ENCODE measurements around the gene AVPR1B.

AVPR1B gene

DNA sequence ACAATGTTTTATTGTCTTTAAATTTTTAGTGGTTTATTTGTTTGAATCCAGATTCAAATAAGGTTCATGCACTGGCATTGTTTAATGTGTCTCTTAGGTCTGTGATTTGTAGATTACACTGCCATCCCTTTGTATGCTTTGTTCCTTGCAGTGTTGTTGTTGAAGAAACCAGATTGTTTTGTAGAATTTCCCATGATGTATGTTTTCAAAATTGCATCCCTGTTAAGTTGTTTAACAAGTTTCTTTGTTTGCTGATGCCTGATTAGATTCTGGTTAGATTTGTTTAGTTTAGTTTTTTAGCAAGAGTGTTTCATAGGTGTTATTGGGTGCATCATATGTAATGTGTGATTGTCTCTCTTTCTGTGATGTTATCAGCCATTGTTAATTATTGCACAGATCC is 5.5 kb upstream of the AVPR1B start:
- peaks cover 2% of the 10 kb centered on the region for H3K4me1 ChIP-seq (ENCODE audit: insufficient read depth, low read length)
- peaks cover 18% of the 10 kb centered on the region for H3K27me3 ChIP-seq (ENCODE audit: insufficient read depth, low read length)
- H3K9me3 ChIP-seq (ENCODE audit: low read length) = no peaks in the 10 kb centered on the region
- no peak overlapping the region for H3K4me3 ChIP-seq (ENCODE audit: low read length)
- H2AFZ ChIP-seq (ENCODE audit: low read depth, low read length) = no peak overlapping the region
- no peaks in the 10 kb centered on the region for H3K36me3 ChIP-seq (ENCODE audit: insufficient read depth, low read length)

GRCh38 chr1:206121269-206121668 is 4.1 kb upstream of the AVPR1B start:
- H2AFZ ChIP-seq (ENCODE audit: low read depth, low read length) = no peak overlapping the region
- H3K4me1 ChIP-seq (ENCODE audit: insufficient read depth, low read length) = peaks cover 10% of the 10 kb centered on the region
- peaks cover 27% of the 10 kb centered on the region for H3K27me3 ChIP-seq (ENCODE audit: insufficient read depth, low read length)
- no peak overlapping the region for H3K4me3 ChIP-seq (ENCODE audit: low read length)
- H3K36me3 ChIP-seq (ENCODE audit: insufficient read depth, low read length) = no peaks in the 10 kb centered on the region
- no peaks in the 10 kb centered on the region for H3K9me3 ChIP-seq (ENCODE audit: low read length)

GRCh38 chr1:206120406-206120805 is 3.2 kb upstream of the AVPR1B start:
- no peak overlapping the region for H2AFZ ChIP-seq (ENCODE audit: low read depth, low read length)
- H3K27me3 ChIP-seq (ENCODE audit: insufficient read depth, low read length) = peaks cover 34% of the 10 kb centered on the region
- H3K4me3 ChIP-seq (ENCODE audit: low read length) = no peak overlapping the region
- H3K9me3 ChIP-seq (ENCODE audit: low read length) = no peaks in the 10 kb centered on the region
- peaks cover 10% of the 10 kb centered on the region for H3K4me1 ChIP-seq (ENCODE audit: insufficient read depth, low read length)
- no peaks in the 10 kb centered on the region for H3K36me3 ChIP-seq (ENCODE audit: insufficient read depth, low read length)

DNA sequence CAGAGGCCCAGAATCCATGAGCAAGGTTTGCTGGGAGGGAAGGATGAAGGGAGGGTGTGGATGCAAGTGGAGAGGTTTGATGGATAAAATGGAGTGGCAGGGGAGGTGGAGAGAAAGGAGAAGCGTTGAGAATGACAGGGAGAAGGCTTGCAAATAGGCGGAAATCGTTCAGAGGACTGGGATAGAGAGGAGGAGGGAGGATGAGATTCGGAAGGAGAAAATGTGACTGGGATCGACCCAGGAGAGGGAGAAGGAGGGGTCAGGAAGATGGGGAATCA is 376 bp downstream of the AVPR1B start:
- H3K9me3 ChIP-seq (ENCODE audit: low read length) = no peaks in the 10 kb centered on the region
- peak overlapping the region; percentile 27 for H3K4me3 ChIP-seq (ENCODE audit: low read length)
- H2AFZ ChIP-seq (ENCODE audit: low read depth, low read length) = peak overlapping the region; percentile 44
- no peaks in the 10 kb centered on the region for H3K36me3 ChIP-seq (ENCODE audit: insufficient read depth, low read length)
- peaks cover 10% of the 10 kb centered on the region for H3K4me1 ChIP-seq (ENCODE audit: insufficient read depth, low read length)
- peaks cover 59% of the 10 kb centered on the region for H3K27me3 ChIP-seq (ENCODE audit: insufficient read depth, low read length)

DNA sequence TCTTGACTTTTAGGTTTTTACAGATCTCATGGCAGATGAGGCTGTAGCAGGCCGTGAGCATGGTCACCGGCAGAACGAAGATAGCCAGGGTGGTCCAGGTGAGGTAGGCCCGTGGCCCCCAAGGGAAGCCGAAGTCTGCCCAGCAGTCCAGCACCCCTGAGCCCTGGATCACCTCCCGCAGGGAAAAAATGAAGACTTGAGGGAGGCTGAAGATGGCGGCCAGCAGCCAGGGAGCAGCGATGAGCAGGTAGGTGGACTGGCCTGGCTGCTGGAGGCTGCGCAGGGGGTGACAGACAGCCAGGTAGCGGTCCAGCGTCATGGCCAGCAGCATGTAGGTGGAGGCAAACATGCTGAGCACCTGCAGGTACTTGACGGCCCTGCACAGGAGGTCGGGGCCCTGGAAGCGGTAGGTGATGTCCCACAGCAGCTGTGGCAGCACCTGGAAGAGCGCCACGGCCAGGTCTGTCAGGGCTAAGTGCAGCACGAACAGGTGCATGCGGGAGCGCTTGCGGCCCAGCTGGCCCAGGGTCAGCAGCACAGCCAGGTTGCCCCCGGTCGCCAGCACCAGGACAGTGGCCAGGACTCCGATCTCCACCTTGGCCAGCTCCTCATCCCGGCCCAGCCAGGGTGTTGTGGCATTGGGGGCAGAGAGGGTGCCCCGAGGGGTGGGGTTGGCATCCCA is 856 bp downstream of the AVPR1B start:
- no peaks in the 10 kb centered on the region for H3K9me3 ChIP-seq (ENCODE audit: low read length)
- H3K36me3 ChIP-seq (ENCODE audit: insufficient read depth, low read length) = no peaks in the 10 kb centered on the region
- peaks cover 59% of the 10 kb centered on the region for H3K27me3 ChIP-seq (ENCODE audit: insufficient read depth, low read length)
- peaks cover 10% of the 10 kb centered on the region for H3K4me1 ChIP-seq (ENCODE audit: insufficient read depth, low read length)
- no peak overlapping the region for H3K4me3 ChIP-seq (ENCODE audit: low read length)
- no peak overlapping the region for H2AFZ ChIP-seq (ENCODE audit: low read depth, low read length)

- Histone ChIP-seq H3K27me3 (ENCODE audit: insufficient read depth, low read length) (peaks cover 59% of the 10 kb centered on the region), H3K9me3 (ENCODE audit: low read length) (no peaks in the 10 kb centered on the region), H2AFZ (ENCODE audit: low read depth, low read length) (no peak overlapping the region), H3K4me1 (ENCODE audit: insufficient read depth, low read length) (peaks cover 10% of the 10 kb centered on the region), H3K36me3 (ENCODE audit: insufficient read depth, low read length) (no peaks in the 10 kb centered on the region), H3K4me3 (ENCODE audit: low read length) (no peak overlapping the region)
Measured at GRCh38 chr1:206115791-206116190, 1.4 kb downstream of the AVPR1B start.

DNA sequence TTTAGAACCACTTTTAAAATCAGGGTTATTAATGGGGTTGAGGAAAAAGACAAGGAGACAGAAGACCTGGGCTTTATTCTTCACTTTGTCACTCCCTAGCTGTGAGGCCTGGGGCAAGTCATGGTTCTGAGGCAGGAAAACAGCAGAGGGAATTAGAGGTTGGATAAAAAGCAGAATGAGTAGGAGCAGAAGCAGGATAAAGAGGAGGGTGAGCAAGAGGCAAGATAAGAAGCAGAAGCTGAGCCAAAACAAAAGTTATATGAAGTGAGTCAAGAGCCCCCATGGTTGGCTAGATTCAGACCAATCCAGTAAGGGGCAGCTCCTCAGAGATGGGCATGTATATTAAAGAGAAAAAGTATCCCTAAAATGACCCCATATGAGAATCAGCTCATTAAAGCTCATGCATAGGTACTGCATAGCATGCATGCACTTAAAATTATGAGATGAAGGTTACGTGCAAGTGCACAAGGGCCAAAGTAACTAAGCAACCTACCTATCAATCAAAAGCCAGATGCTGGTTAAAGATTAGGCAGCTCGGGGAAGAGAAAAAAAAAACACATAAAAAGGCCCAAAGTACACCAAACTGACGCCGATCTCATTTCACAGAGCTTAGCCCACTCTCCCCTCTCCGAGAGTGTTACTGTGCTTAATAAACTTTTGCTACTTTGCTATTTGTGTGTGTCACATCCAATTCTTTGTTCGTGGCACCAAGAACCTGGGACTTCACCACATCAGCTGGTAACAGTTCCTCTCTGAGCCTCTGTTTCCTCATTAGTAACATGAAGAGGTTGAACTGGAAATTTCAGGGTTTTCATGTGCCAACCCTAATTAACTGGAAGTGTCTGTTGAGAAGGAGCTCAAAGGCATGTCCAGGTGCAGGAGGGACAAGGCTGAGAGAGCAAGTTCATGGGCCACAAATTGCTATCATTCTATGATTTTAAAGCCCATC is 2.2 kb downstream of the AVPR1B start:
- Histone ChIP-seq H3K4me3 (ENCODE audit: low read length) (no peak overlapping the region), H3K4me1 (ENCODE audit: insufficient read depth, low read length) (peaks cover 10% of the 10 kb centered on the region), H3K36me3 (ENCODE audit: insufficient read depth, low read length) (no peaks in the 10 kb centered on the region)

DNA sequence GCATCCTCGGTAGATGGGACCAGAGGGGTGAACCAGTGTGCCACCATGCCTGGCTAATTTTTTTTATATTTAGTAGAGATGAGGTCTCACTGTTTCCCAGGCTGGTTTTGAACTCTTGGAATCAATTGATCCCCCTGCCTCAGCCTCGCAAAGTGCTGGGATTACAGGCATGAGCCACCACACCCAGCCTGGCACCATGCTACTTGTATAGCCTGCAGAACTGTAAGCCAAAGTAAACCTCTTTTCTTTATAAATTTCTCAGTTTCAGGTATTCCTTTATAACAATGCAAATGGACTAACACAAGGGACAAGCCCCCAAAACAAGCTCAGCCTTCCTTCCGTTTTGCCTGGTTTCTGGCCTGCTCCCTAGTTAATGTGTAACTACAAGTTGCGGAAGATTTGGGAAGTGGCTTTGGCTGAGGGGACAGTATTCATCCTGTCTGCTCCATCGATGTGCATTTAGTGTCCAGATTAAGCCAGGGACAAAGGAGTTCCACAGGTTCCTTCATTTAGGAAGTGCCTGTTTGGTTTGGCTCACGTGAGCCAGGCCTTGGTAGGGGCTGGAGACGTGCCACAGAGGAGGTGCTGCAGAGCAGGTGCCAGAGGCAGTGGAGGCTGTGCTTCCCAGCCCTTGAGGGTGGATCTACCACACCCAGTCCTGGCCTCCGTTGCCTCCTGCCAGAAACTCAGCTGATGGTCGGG is 4.4 kb downstream of the AVPR1B start:
- Histone ChIP-seq H3K9me3 (ENCODE audit: low read length) (no peaks in the 10 kb centered on the region), H3K27me3 (ENCODE audit: insufficient read depth, low read length) (peaks cover 55% of the 10 kb centered on the region)

More for the DNA sequence above, 2.2 kb downstream of the AVPR1B start:
- Histone ChIP-seq H3K27me3 (ENCODE audit: insufficient read depth, low read length) (peaks cover 60% of the 10 kb centered on the region), H3K9me3 (ENCODE audit: low read length) (no peaks in the 10 kb centered on the region), H2AFZ (ENCODE audit: low read depth, low read length) (no peak overlapping the region)

GRCh38 chr1:206111271-206111927 is 5.8 kb downstream of the AVPR1B start:
- Histone ChIP-seq H3K4me1 (ENCODE audit: insufficient read depth, low read length) (no peaks in the 10 kb centered on the region), H3K36me3 (ENCODE audit: insufficient read depth, low read length) (no peaks in the 10 kb centered on the region), H3K4me3 (ENCODE audit: low read length) (no peak overlapping the region), H2AFZ (ENCODE audit: low read depth, low read length) (no peak overlapping the region), H3K9me3 (ENCODE audit: low read length) (no peaks in the 10 kb centered on the region), H3K27me3 (ENCODE audit: insufficient read depth, low read length) (peaks cover 41% of the 10 kb centered on the region)

More for the DNA sequence above, 4.4 kb downstream of the AVPR1B start:
- H2AFZ ChIP-seq (ENCODE audit: low read depth, low read length) = no peak overlapping the region
- H3K4me1 ChIP-seq (ENCODE audit: insufficient read depth, low read length) = peaks cover 9% of the 10 kb centered on the region
- no peaks in the 10 kb centered on the region for H3K36me3 ChIP-seq (ENCODE audit: insufficient read depth, low read length)
- H3K4me3 ChIP-seq (ENCODE audit: low read length) = no peak overlapping the region

GRCh38 chr1:206110820-206111219 is 6.4 kb downstream of the AVPR1B start:
- peaks cover 36% of the 10 kb centered on the region for H3K27me3 ChIP-seq (ENCODE audit: insufficient read depth, low read length)

DNA sequence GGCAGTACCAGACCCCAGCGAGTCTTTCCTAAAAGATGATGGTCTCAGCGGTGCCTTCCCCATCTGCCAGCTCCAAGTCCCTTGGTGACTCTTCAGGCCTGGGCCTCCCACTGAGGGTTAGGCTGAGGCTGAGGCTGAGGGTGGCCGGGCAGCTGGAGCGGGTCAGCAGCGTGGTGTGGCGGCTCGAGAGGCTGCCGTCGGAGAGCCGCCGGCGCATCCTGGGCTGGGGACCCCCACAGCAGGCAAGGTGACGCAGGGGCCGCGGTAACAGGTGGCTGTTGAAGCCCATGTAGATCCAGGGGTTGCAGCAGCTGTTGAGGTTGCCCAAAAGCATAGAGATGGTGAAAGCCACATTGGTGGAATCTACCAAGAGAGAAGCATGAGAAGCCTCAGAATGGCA is 7.0 kb downstream of the AVPR1B start:
- no peaks in the 10 kb centered on the region for H3K36me3 ChIP-seq (ENCODE audit: insufficient read depth, low read length)
- peaks cover 30% of the 10 kb centered on the region for H3K27me3 ChIP-seq (ENCODE audit: insufficient read depth, low read length)
- H3K4me3 ChIP-seq (ENCODE audit: low read length) = no peak overlapping the region
- H3K9me3 ChIP-seq (ENCODE audit: low read length) = no peaks in the 10 kb centered on the region
- H3K4me1 ChIP-seq (ENCODE audit: insufficient read depth, low read length) = no peaks in the 10 kb centered on the region
- no peak overlapping the region for H2AFZ ChIP-seq (ENCODE audit: low read depth, low read length)

More at GRCh38 chr1:206110820-206111219, 6.4 kb downstream of the AVPR1B start:
- Histone ChIP-seq H3K4me3 (ENCODE audit: low read length) (no peak overlapping the region), H3K9me3 (ENCODE audit: low read length) (no peaks in the 10 kb centered on the region), H3K4me1 (ENCODE audit: insufficient read depth, low read length) (no peaks in the 10 kb centered on the region), H3K36me3 (ENCODE audit: insufficient read depth, low read length) (no peaks in the 10 kb centered on the region), H2AFZ (ENCODE audit: low read depth, low read length) (no peak overlapping the region)

DNA sequence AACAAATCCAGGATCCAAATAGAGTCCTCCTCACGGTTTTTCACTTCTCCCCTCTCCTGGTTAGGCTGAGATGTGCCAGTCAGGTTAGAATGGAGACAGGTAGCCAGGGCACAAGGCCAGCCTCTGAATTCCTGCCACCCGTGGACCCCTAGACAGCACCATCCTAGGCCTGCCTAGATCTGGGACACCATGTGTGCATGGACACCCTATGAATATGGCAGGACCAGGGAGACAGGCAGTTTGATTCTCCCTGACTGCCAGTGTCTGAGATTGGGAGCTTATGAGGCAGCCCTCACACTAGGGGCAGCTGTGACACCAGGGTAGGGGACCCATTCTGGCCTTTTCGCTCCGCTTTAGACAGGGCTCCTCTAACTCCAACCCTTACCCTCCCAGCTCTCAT is 7.5 kb downstream of the AVPR1B start:
- H3K4me1 ChIP-seq (ENCODE audit: insufficient read depth, low read length) = no peaks in the 10 kb centered on the region
- peaks cover 25% of the 10 kb centered on the region for H3K27me3 ChIP-seq (ENCODE audit: insufficient read depth, low read length)
- no peaks in the 10 kb centered on the region for H3K9me3 ChIP-seq (ENCODE audit: low read length)
- H2AFZ ChIP-seq (ENCODE audit: low read depth, low read length) = no peak overlapping the region
- H3K4me3 ChIP-seq (ENCODE audit: low read length) = no peak overlapping the region
- no peaks in the 10 kb centered on the region for H3K36me3 ChIP-seq (ENCODE audit: insufficient read depth, low read length)

- no peaks in the 10 kb centered on the region for H3K9me3 ChIP-seq (ENCODE audit: low read length)
- H3K36me3 ChIP-seq (ENCODE audit: insufficient read depth, low read length) = no peaks in the 10 kb centered on the region
- no peaks in the 10 kb centered on the region for H3K4me1 ChIP-seq (ENCODE audit: insufficient read depth, low read length)
- H3K27me3 ChIP-seq (ENCODE audit: insufficient read depth, low read length) = peaks cover 15% of the 10 kb centered on the region
- H2AFZ ChIP-seq (ENCODE audit: low read depth, low read length) = no peak overlapping the region
- H3K4me3 ChIP-seq (ENCODE audit: low read length) = no peak overlapping the region
Measured at GRCh38 chr1:206108635-206109034, 8.6 kb downstream of the AVPR1B start.

Measured in neuron (in vitro differentiated cells).